Activated CD4-positive, alpha-beta T cell treated with anti-CD3 and anti-CD28 coated beads for 24 hours (primary cell): ENCODE results near the gene BCKDHA.
"Not testable (repeated sequence)": the region's sequence is repeated elsewhere in the genome, so short reads cannot be mapped to it uniquely, and the experiment has no call there.

Source experiments
- DNase-seq, 2 donors: peaks; one replicate each; pipeline ENCODE4 v3.0.0-alpha.2; 2020; ENCODE audit warnings: low read depth in 2 of 2

The BCKDHA gene

GRCh38 chr19:41443813-41444455, 46.3 kb downstream of the BCKDHA start:
- DNase-seq, result no peak

- no peak for DNase-seq
These were observed 48.0 kb downstream of the BCKDHA start for GRCh38 chr19:41445575-41445974.

- no peak for DNase-seq
These were observed 50.2 kb downstream of the BCKDHA start for GRCh38 chr19:41447732-41448332.

- peak; percentile 64 to 65 for DNase-seq
These were observed 51.7 kb downstream of the BCKDHA start for GRCh38 chr19:41449079-41449864.

- no peak for DNase-seq
These were observed 52.2 kb downstream of the BCKDHA start for GRCh38 chr19:41449865-41450178.

- DNase-seq, result no peak
These were observed 55.1 kb downstream of the BCKDHA start for GRCh38 chr19:41452584-41453275.

GRCh38 chr19:41455936-41456335, 58.3 kb downstream of the BCKDHA start:
- no peak for DNase-seq

- no peak for DNase-seq
These were observed 58.8 kb downstream of the BCKDHA start for GRCh38 chr19:41456342-41456918.

- no peak for DNase-seq
These were observed 59.6 kb downstream of the BCKDHA start for GRCh38 chr19:41457241-41457640.

GRCh38 chr19:41462497-41462896, 64.9 kb downstream of the BCKDHA start:
- DNase-seq, result no peak

GRCh38 chr19:41463257-41464256, 65.9 kb downstream of the BCKDHA start:
- not testable (repeated sequence) for DNase-seq
